HG02642 (cell line): ENCODE data around the gene CYTIP.
"Not testable (repeated sequence)": the region's sequence is repeated elsewhere in the genome, so short reads cannot be mapped to it uniquely, and the experiment has no call there.

Source experiments
- ATAC-seq: cut with Tn5 transposase; IDR thresholded peaks from one replicate; pipeline ENCODE4 v1.9.1; 2021; ENCODE audit warnings: mild to moderate bottlenecking; ENCODE audit not compliant: unreplicated experiment, poor library complexity

CYTIP gene

GRCh38 chr2:157386747-157387146 is 57.1 kb downstream of the CYTIP start:
- ATAC-seq, result no peak

- ATAC-seq, result no peak
Measured at GRCh38 chr2:157386247-157386646, 57.6 kb downstream of the CYTIP start.

- ATAC-seq, result no peak
Measured at GRCh38 chr2:157377861-157378260, 66.0 kb downstream of the CYTIP start.

- ATAC-seq, result no peak
Measured at GRCh38 chr2:157376041-157376440, 67.8 kb downstream of the CYTIP start.

DNA sequence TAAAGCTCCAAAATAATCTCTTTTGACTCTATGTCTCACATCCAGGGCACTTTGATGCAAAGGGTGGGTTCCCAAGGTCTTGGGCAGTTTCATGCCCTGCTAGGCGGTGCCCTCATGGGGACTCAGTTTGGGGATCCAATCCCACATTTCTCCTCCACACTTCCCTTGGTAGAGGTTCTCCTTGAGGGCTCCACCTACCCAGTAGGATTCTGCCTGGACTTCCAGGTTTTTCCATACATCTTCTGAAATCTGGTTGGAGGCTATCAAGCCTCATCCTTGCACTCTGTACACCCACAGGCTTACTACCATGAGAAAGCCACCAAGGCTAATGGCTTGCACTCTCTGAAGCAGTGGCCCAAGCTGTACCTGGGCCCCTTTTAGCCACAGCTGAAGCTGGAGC is 68.5 kb downstream of the CYTIP start:
- no peak for ATAC-seq

DNA sequence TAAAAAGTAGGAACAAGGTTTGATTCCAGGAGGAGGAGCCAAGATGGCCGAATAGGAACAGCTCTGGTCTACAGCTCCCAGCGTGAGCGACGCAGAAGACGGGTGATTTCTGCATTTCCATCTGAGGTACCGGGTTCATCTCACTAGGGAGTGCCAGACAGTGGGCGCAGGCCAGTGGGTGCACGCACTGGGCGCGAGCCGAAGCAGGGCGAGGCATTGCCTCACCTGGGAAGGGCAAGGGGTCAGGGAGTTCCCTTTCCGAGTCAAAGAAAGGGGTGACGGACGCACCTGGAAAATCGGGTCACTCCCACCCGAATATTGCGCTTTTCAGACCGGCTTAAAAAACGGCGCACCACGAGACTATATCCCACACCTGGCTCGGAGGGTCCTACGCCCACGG is 75.4 kb downstream of the CYTIP start:
- not testable (repeated sequence) for ATAC-seq

GRCh38 chr2:157367704-157368103 is 76.2 kb downstream of the CYTIP start:
- no peak for ATAC-seq
